Measurements from ENCODE around the gene PYGB. TPM values are rescaled to one million over a fixed set of nuclear protein-coding genes. Genes with fewer than 3 reads are reported as not detected.

The PYGB gene
- total and polyA plus RNA-seq, 8 donors: 17.4 to 37.2 (median 24.2) TPM

GRCh38 chr20:25288291-25289181 lies 40.7 kb downstream of the PYGB start:
- no peak for TF ChIP-seq CTCF (IDR thresholded peaks at IDR 0.05)
- DNase-seq (peak in 3 of 6 donors; percentile 0 to 48 (median 44)), ATAC-seq (no peak), FAIRE-seq (no peak)
- WGBS, 2 donors: 92 to 95% methylated on average over 22 of the region's 22 CpGs
- Histone ChIP-seq H3K27me3 (no peaks in the 10 kb centered on the region), H3K27ac (no peak overlapping the region), H3K4me3 (no peak overlapping the region), H3K9me3 (no peaks in the 10 kb centered on the region), H3K36me3 (peaks cover 0 to 45% (median 6%) of the 10 kb centered on the region in 3 donors), H3K4me1 (no peaks in the 10 kb centered on the region)
- intact Hi-C loops (cut with DNase I): no loop called here

- Histone ChIP-seq H3K4me3 (no peak overlapping the region), H3K4me1 (peaks cover 0 to under 1% (median 0%) of the 10 kb centered on the region in 3 donors), H3K9me3 (no peaks in the 10 kb centered on the region), H3K36me3 (peaks cover 0 to 36% (median 6%) of the 10 kb centered on the region in 3 donors), H3K27ac (no peak overlapping the region), H3K27me3 (no peaks in the 10 kb centered on the region)
- peak in 2 of 6 donors; percentile 10 to 47 for DNase-seq
- TF ChIP-seq CTCF (IDR thresholded peaks at IDR 0.05): no peak
- intact Hi-C loops (cut with DNase I): loop anchor here in 1 of 3 donors (10.0 kb wide), 1 partner anchor 115 kb away; the partner anchor contains the start of gene GINS1
- FAIRE-seq: no peak
- WGBS, 2 donors: 91 to 94% methylated on average over 24 of the region's 24 CpGs
- no peak for ATAC-seq
Measured at GRCh38 chr20:25289886-25290597, 42.2 kb downstream of the PYGB start.

GRCh38 chr20:25290646-25291431 lies 43.0 kb downstream of the PYGB start:
- Histone ChIP-seq H3K4me3 (no peak overlapping the region), H3K4me1 (peaks cover 0 to 9% (median 4%) of the 10 kb centered on the region in 3 donors), H3K27ac (no peak overlapping the region), H3K9me3 (no peaks in the 10 kb centered on the region), H3K27me3 (no peaks in the 10 kb centered on the region), H3K36me3 (peaks cover 0 to 32% (median 6%) of the 10 kb centered on the region in 3 donors)
- no peak for TF ChIP-seq CTCF (IDR thresholded peaks at IDR 0.05)
- no peak for FAIRE-seq
- peak in 2 of 6 donors; percentile 21 to 72 for DNase-seq
- WGBS, 2 donors: 90 to 91% methylated on average over 20 to 22 of the region's 22 CpGs
- intact Hi-C loops (cut with DNase I): loop anchor here in 1 of 3 donors (10.0 kb wide), 1 partner anchor 114 kb away; the partner anchor contains the start of gene GINS1
- ATAC-seq: no peak

- TF ChIP-seq CTCF (IDR thresholded peaks at IDR 0.05): no peak
- Histone ChIP-seq H3K36me3 (peaks cover 0 to 31% (median 6%) of the 10 kb centered on the region in 3 donors), H3K4me1 (peaks cover 0 to 16% (median 8%) of the 10 kb centered on the region in 3 donors)
Measured at GRCh38 chr20:25291432-25292133, 43.7 kb downstream of the PYGB start.

More at GRCh38 chr20:25291432-25292133, 43.7 kb downstream of the PYGB start:
- intact Hi-C loops (cut with DNase I): loop anchor here in 1 of 3 donors (10.0 kb wide), 1 partner anchor 113 kb away; the partner anchor contains the start of gene GINS1
- H3K9me3 ChIP-seq: no peaks in the 10 kb centered on the region
- DNase-seq: peak in 2 of 6 donors; percentile 20 to 71
- 83 to 88% methylated on average over 26 of the region's 26 CpGs for WGBS, 2 donors
- no peak for ATAC-seq
- H3K4me3 ChIP-seq: no peak overlapping the region
- no peak overlapping the region for H3K27ac ChIP-seq
- FAIRE-seq: no peak
- no peaks in the 10 kb centered on the region for H3K27me3 ChIP-seq

All from pancreas (tissue), 10 donors.